Muscle of back (tissue), 11 donors: ENCODE measurements around the gene SWI5. TPM values are rescaled to one million over a fixed set of nuclear protein-coding genes. Genes with fewer than 3 reads are reported as not detected.
"Not testable (repeated sequence)": the region's sequence is repeated elsewhere in the genome, so short reads cannot be mapped to it uniquely, and the experiment has no call there.

ENCODE experiments used
- DNase-seq, 3 donors: peaks; one replicate each; pipeline versions ENCODE4 v3.0.0 to v3.0.0-alpha.2; 2013
- polyA plus RNA-seq, 10 donors: library from polyadenylated mRNA; unstranded; fragments of 120-200 nt; gene quantifications; one replicate each; pipeline ENCODE4 v1.2.1, GENCODE V29; 2013; ENCODE audit not compliant: insufficient read length in 10 of 10

The SWI5 gene
- polyA plus RNA-seq, 10 donors, result 17.9 to 26.9 (median 23.6) TPM

DNA sequence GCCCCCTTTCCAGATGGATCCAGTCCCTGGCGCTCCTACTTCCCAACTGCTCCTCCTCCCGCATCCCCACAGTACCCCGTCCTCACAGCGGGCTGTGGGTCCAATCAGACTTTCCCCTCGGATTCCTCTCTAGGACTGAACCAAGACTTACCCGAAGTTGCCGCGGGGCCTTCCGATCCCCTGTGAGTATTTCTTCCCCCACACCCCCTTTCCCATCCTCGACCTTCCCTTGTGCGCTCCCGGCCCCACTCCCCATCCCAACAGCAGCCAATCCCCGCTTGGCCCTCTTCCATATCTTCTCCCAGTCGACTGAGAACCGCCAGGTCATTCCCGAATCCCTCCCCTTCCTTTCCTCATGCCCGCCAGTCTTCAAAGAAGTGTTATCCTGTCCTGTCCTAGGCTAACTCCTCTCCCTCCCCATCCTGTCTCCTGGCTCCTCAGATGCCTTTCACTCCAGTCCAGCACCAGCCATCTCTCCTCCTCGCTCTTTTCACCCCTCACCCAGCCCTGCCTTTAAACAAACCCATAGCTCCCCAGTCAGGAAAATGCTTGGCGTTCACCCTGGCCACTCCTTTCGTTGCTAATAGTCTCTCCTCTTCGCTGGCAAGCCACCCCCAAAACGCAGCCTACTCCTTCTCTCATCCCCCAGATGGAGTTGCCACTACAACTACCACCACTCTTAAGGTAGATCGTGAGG, 646 bp downstream of the SWI5 start:
- DNase-seq, result peak in 2 of 3 donors; percentile 67 to 87

DNA sequence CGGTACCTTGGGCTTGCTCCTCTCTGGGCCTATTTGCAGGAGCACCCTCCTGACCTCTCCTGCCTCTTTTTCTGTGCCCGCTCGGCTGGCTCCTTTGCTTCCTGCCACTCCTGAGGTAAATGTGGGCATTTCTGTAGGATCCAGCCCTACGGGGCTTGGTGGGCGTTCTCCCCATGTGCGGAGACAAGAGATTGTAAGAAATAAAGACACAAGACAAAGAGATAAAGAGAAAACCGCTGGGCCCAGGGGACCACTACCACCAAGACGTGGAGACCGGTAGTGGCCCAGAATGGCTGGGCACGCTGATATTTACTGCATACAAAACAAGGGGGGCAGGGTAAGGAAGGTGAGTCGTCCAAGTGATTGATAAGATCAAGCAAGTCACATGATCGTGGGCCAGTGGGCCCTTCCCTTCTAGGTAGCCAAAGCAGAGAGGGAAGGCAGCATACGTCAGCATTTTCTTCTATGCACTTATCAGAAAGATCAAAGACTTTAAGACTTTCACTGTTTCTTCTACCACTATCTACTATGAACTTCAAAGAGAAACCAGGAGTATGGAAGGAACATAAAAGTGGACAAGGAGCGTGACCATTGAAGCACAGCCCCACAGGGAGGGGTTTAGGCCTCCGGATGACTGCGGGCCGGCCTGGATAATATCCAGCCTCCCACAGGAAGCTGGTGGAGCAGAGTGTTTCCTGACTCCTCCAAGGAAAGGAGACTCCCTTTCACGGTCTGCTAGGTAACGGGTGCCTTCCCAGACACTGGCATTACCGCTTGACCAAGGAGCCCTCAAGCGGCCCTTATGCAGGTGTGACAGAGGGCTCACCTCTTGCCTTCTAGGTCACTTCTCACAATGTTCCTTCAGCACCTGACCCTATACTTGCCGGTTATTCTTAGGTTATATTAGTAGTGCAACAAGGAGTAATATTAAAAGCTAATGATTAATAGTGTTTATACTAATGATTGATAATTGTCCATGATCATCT, 3.3 kb downstream of the SWI5 start:
- DNase-seq, result not testable (repeated sequence)

DNA sequence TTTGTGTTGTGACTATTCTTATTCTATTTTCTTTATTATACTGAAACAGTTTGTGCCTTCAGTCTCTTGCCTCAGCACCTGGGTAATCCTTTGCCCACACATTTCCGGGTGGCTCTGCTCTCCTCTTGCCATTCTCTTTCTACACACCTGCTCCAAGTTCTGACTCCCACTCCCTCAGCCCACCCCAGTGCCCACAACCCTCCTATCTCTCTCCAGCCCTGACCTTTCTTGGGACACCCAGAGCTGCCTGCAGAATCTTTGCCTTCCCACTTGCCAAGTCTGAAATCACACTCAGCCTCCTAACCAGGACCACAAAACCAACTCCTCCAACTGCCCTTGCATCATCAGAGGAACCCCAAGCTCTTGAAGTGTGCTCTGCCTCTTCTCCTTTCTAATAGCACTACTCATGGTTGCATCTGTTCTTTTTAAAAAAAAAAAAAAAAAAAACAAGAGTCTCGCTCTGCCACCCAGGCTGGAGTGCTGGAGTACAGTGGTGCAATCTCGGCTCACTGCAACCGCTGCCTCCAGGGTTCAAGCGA, 4.1 kb downstream of the SWI5 start:
- no peak for DNase-seq

DNA sequence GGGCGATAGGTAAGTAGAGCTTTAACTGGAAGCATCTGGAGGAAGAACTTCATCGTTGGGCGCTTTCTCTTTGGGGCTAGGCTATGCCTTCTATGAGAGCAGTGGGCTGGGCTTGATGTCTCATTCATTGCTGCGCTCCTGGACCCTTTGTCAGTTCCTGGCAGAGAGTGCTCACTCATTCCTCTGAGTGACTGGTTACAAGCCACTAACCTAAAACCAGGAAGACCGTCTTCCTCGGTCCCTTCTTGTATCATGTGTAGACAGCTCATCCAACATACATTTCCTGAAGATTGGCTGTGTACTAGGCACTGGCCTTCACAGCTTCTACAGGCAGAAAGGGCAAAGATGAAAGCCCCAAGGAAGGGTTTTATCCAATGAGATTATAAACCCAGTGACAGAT, 6.4 kb downstream of the SWI5 start:
- peak in 1 of 3 donors; percentile 57 for DNase-seq

DNA sequence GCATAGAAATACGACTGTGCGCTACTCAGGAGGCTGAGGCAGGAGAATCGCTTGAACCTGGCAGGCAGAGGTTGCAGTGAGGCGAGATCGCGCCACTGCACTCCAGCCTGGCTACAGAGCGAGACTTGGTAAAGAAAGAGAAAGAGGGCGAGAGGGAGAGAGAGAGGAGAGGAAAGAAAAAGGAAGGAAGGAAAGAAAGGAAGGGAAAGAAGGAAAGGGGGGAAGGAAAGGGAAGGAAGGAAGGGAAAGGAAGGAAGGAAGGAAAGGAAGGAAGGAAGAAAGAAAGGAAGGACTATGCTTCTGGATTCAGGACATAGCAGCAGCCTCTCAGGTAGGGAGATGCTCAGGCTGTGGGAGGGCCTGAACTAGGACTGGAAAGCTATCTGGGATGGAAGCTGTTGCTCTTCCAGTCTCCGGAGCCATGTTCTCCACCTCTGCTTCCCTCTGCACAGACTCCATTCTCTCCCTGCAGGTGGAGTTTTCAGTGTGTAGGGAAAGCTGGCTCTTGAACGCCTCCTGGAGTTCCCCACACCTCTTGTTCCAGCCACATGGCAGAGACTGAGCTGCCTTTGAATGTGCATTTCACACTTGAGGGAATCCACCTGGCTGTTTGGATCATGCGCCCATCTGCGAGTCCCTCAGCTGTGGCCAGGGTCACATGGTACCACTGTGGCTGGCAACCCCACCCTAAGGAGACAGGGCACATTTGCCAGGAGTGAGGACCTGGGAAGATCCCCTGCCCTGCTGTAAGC, 9.1 kb downstream of the SWI5 start:
- no peak for DNase-seq

DNA sequence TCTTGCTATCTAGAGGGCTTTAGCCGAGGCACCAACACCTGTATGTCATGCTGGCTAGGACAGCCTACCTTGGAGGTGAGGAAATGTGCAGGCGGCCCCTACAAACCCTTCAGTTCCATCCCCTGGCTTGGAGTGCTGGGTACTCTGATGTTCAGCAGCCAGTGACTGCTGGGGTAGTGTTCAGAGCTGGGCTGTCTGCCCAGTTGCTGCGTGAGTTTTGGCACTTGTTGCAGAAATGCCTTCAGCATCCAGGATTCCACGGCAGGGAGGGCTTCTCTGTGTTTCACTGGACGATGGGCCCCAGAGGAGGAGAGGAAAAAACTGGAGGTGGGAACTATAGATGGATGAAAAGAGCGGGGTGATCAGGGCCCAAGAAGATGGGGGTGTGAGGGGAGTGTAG, 10.4 kb downstream of the SWI5 start:
- DNase-seq, result peak; percentile 26 to 81 (median 77)

DNA sequence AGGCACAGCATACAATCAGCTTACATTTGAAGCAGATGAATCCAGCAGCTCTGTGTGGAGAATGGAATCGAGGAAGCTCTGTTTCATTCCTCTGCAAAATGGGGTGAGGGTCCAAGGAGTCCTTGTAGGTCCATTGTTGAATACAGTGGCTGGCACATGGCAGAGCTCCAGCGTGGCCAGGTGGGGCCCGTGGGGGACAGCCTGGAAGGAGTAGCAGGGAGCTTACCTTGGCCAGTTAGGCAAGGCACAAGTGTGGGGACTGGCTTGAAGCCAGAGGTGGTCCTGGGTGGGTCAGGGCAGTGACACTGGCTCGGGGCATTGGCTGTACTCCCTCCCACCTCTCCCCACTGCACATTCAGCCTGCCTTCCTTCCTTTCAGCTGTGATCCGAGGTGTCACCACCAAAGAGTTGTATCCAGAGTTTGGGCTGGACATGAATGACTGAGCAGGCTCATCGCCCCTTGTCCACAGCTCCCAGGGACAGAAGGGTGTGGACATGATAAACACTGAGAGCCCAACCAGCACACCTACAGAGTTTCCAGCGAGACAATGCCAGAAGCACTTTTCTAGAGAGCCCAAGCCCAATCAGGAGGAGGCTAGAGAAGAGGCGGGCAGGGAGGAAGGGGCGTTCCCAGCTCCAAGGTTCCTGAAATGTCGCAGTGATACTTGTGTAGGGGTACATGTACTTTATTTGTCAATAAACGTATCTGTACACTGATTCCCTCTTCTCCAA, 12.4 kb downstream of the SWI5 start:
- DNase-seq, result no peak

DNA sequence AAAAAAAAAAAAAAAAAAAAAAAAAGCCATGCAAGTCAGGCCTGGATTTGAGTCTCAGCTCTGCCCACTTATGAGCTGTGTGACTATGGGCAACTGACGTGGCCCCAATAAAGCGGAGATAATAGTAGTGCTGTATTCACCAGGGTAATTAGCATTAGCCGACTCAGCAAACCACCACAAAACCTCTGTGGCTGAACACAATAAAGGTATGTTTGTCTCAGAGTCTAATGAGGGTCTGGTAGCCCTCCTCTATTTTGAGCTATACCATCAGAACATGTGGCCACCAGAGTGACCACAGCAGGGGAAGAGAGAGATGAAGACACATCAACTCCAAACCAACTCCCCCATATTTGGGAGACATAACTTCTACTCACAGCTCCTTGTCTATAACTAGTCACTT, 15.9 kb downstream of the SWI5 start:
- no peak for DNase-seq

DNA sequence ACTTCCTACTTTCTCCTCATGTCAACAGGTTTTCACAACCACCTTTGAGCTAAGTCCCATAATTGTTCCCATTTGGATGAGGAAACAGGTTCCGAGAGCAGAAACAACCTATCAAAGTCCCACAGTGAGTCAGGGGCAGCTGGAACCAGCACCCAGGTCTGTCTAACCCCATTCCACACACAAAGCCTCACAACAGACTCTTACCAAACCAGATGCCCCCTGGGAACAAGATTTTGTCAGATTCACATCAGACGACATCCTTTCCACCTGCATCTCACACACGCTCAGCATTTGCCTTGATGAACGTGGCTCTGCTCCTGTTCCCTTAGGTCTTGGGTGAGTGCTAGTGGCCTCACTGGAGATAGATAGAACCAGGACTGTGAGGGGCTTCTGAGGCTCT, 17.0 kb downstream of the SWI5 start:
- no peak for DNase-seq

DNA sequence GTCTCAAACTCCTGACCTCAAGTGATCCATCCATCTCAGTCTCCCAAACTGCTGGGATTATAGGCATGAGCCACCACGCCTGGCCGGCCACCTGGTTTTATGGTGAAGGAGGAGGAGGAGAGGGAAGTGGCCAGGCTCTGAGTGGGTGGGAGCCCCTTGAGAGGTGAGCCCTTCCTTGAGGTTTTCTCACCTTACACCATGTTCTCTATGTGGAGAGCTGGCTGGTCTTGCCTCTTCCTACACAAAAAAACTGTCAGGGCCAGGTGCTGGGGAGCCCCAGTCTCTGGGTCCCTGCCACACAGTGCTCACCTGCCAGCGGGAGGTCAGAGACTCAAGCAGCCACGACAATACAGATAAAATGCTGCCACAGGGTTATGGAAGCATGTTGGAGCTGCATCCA, 18.1 kb downstream of the SWI5 start:
- no peak for DNase-seq

DNA sequence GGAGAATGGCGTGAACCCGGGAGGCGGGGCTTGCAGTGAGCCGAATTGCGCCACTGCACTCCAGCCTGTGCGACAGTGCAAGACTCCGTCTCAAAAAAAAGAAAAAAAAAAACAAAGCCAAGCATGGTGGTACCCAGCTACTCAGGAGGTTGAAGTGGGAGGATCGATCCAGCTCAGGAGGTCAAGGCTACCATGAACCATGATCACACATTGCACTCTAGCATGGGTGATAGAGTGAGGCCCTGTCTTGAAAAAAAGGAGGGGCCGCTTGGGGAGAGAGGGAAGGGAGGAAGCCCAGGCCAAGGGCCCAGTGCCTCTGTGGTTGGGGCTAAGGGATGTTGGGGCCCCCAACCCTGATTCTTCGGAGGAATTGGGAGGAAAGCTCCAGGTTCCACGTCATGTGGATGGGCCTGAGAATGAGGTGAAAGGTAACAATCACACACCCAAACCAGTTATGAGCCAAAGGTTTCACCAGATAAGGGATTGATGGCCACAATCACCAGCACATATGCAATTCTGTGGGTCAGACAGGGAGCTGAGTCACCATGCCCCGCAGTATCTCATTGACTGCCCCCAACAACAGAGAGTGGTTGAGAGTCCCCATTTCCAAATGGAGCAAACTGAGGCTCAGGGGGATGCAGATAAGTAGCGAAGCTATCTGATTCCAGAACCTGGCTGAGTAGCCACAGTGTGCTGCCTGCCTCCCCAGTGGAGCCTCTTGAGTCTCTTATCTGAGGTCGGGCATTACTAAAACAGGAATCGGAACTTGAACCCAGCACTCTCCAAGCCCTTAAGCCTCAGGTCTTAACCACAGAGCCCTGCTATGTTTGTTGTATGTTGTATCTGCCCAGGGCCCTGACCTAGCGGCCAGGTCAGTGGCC, 20.5 kb downstream of the SWI5 start:
- no peak for DNase-seq

DNA sequence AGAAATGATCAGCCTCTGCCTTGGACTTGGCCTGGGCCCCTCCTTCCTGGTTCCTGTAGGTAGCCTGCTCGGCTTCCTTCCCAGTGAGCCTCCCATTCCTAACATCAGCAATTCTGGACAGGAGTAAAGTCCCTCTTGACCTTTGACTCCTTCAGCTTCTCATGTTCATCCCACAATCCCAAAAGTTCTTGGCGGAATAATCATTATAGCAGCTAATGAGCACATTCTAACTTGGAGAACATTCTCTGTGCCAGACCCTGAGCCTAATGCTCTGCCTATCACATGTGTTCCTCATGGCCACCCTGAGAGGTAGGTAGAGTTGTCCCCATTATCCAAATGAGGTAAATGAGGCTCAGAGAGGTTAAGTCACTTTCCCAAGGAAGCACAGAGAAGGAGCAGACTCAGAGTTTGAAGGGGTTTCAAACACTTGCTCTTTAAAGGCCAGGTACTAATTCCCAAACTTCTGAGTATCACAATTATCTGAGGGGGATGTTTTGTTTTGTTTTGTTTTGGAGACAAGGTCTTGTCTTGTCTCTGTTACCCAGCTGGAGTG, 21.2 kb downstream of the SWI5 start:
- DNase-seq, result no peak

DNA sequence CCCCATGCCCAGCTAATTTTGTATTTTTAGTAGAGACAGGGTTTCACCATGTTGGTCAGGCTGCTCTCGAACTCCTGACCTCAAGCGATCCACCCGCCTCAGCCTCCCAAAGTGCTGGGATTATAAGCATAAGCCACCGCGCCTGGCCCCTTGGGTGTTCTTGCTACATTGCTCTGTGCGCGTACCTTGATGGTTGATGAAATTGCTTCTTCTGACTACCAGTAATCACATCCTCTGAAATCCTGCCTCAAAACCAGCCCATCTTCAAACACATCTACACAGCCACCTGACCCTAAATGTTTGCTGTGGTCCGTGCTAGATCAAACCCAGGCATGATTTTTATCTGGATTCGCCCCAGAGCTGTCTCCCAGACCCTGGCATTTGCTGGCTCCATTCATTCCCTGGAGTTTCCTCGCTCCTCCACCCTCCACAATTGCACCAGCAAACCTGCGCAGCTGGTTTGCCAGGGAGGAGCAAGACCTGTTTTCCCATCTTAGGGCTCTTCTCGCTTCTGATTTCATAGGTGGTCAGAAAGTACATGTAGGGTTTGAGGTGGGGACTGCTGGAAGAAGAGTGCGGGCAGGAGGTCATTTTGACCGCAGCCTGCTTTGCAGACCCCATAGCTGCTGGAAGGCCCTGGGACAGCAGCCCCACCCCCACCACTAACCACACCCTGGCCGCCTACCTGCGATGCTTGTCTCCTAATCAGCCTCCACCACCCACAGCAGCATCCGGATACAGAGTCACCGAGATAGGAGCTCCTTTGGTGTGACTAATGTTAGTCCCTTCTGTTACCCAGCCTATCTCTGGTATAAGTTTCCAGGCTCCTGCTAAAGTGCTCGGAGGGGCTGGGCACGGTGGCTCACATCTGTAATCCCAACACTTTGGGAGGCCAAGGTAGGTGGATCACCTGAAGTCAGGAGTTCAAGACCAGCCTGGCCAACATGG, 22.7 kb downstream of the SWI5 start:
- DNase-seq, result no peak

DNA sequence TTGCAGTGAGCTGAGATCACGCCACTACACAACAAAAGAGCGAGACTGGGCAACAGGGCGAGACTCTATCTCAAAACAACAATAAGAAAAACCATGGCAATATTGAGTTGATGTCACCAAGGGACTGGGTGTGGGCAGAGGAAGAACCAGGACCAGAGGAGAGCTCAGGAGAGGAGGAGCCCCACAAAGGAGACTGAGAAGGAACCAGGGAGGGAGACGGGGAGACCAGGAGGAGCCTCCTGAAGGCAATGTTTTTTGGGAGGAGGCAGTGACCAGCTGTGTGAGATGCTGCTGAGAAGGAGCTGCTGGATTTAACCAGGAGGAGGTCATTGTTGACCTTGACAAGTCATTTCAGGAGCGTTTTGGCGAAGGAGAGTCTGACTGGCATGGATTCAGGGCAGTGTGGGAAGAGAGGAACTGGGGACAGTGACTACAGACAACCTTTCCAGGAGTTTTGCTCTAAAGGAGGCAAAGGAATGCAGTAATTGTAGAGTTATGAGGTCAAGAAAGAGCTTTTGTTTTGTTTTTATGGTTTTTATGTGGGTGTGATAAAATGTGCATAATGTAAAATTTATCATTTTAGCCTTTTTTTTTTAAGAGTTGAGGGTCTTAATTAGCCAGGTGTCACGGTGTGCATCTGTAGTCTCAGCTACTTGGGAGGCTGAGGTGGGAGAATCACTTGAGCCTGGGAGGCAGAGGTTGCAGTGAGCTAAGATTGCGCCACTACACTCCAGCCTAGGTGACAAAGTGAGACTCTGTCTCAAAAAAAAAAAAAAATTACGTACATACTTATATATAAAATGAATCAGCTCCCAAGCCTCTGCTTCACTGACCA, 28.3 kb downstream of the SWI5 start:
- DNase-seq, result no peak

DNA sequence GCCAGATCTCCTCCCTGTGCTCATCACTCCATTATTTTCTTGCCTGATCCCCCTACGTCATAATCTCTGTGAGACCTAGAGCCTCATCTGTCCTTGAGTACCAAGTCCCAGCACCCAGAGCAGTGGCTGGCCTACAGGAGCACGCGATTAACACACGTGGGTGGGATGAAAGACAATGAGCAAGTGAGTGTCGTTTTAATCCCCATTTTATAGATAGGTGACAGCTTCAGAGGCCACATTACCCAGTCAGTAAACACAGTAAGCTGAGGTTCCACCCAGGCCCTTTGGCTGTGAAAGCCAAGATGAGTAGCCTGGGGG, 28.9 kb downstream of the SWI5 start:
- DNase-seq, result no peak

DNA sequence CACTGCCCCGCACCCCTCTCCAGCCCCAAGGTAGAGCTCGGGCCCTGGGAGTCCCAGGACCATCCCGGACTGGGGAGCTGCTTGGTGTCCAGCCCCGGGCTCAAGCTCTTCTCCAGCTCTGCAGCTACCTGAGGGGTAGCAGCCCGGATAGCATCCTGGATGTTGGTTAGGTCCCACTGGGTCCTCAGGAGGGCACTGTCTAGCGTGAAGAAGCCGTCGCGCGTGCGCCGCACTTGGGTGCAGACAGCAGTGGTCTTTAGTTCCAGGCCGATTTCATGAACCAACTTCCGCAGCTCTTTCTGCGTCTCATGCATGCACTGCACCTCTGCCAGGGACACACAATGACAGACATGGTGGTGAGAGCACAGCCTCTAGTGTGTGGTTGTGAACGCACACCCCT, 33.5 kb downstream of the SWI5 start:
- DNase-seq, result no peak

DNA sequence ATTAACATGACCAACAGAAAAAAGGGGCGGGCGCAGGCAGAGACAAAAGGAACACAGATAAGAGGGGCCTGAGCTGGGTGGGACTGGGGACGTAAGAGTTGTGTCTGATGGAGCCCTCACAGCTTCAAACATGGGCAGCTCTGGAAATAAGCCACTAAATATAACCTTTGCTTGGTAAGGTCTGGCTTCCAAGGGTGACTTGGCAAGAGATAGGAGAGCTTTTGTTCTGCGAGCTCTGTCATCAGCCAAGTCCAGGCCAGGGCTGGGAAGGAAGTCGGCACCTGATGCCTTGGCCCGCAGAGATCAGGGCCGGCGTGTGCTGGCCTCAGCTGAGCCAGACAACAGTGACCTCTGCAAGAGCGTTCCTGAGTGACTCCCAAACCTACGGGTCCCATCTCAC, 34.4 kb downstream of the SWI5 start:
- DNase-seq, result no peak

DNA sequence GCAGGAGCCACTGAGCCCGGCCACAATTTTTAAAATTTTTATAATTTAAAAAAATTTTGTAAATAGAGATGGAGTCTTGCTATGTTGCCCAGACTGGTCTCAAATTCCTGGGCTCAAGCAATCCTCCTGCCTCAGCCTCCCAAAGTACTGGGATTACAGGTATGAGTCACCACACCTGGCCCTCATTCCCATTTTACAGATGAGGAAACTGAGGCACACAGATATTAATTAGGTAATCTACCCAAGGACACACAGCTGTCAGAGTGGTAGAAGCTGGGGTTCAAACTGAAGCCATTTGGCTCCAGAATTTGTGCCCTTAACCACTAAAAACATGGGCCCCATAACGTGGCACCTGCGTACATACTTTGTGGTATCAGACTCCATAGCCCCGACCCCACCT, 38.6 kb downstream of the SWI5 start:
- no peak for DNase-seq
